Measurements from ENCODE around the gene MYLK2. TPM values are rescaled to one million over a fixed set of nuclear protein-coding genes. Genes with fewer than 3 reads are reported as not detected.

MYLK2 gene
- total RNA-seq, 1 experiment from 2014 or later, result 0.21 TPM

DNA sequence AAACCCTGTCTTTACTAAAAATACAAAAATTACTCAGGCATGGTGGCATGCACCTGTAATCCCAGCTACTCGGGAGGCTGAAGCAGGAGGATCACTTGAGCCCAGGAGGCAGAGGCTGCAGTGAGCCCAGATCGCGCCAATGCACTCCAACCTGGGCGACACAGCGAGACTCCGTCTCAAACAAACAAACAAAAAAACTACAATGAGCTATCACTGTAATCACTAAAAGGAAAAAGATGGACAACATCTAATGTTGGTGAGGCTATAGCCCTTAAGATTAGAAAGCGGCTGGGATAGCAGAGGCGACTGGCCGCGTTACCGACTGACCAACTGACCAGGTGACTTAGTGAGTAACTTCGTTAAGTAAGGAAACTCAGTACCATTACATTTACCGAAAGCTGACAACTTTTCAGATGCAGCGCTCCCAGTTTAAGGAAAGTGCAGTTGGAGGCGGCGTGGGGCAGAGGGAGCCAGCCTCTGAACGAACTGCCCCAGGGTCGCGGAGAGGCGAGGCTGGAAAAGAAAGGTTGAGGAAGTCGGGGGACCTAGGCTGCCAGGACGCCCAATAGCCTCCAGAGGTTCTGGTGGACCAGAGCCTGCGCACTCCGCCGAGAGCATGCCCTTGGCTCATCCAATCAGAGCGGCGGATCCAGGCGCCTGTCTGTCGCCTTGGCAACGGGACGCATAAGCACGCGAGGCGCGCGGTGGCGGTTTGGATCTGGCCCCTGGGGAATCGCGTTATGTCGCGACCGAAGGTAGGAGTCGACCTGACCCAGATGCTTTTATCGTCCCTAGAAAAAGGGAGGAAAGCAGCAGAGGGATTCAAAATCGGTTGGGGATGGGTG is 60.2 kb downstream of the MYLK2 start:
- DNase-seq, result peak; percentile 99
- peaks cover 2% of the 10 kb centered on the region; the same call in 1 of the 2 replicates for H3K27me3 ChIP-seq (ENCODE audit: control insufficient read depth, insufficient read depth, low read length)
- H3K36me3 ChIP-seq (replicated peaks; ENCODE audit: control insufficient read depth, insufficient read depth, low read length), result no peaks in the 10 kb centered on the region
- H3K4me3 ChIP-seq (ENCODE audit: insufficient read depth, low read depth, low read length), result peak overlapping the region; percentile 42

DNA sequence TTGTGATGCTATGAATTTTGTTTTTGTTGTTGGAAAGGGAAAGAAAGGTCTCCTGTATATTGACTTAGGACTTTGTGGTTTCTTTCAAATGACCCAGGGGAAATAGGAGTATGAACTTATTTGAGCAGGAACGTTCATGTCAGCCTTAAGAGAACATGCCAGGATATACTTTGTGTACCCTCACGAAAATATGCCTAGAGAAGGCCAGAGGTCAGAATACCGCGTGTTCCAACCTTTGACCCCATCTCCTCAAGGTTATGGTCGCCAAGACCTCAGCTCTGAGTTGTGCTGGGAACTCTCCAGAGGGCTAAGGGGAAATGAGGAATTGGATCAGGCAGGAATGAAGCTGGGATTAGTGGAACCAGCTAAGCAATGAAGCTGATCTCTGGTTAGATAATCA is 62.8 kb downstream of the MYLK2 start:
- H3K36me3 ChIP-seq (replicated peaks; ENCODE audit: control insufficient read depth, insufficient read depth, low read length), result no peaks in the 10 kb centered on the region
- peaks cover 2% of the 10 kb centered on the region; the same call in 1 of the 2 replicates for H3K27me3 ChIP-seq (ENCODE audit: control insufficient read depth, insufficient read depth, low read length)
- no peak for DNase-seq
- no peak overlapping the region for H3K4me3 ChIP-seq (ENCODE audit: insufficient read depth, low read depth, low read length)

DNA sequence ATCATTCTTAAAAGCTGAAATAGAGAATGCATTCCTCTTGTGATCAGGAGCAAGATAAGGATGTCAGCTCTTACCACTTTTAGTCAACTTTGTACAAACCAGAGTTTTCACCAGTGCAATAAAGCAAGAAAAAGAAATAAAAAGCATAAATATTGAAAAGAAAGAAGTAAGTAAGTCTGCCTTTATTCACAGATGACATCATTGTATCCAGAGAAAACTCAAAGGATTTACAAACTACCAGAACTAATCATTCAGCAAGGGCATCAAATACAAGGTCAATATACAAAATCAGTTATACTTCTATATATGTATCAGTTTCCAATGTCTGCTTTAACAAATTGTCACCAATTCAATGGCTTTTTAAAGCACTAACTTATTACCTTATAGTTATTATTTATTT is 64.7 kb downstream of the MYLK2 start:
- DNase-seq, result no peak
- Histone ChIP-seq H3K36me3 (replicated peaks; ENCODE audit: control insufficient read depth, insufficient read depth, low read length) (no peaks in the 10 kb centered on the region), H3K4me3 (ENCODE audit: insufficient read depth, low read depth, low read length) (no peak overlapping the region), H3K27me3 (ENCODE audit: control insufficient read depth, insufficient read depth, low read length) (no peaks in the 10 kb centered on the region)

Other genes with a start within 250 kb of the MYLK2 start
- gene ID1, start 214.1 kb upstream of the MYLK2 start, total RNA-seq (2014; rRNA removed; shearing (Covaris generic)), result 424 and 491 TPM in 2 replicates
- 0.21 TPM in 1 of 2 replicates, not detected in the other for gene COX4I2, start 181.4 kb upstream of the MYLK2 start, total RNA-seq (2014; rRNA removed; shearing (Covaris generic))
- 38.5 and 53.6 TPM in 2 replicates for gene BCL2L1, start 96.5 kb upstream of the MYLK2 start, total RNA-seq (2014; rRNA removed; shearing (Covaris generic))
- gene TPX2, start 80.1 kb upstream of the MYLK2 start, total RNA-seq (2014; rRNA removed; shearing (Covaris generic)), result 119 and 157 TPM in 2 replicates
- gene FOXS1, start 26.2 kb downstream of the MYLK2 start, total RNA-seq (2014; rRNA removed; shearing (Covaris generic)), result 0.38 TPM in 1 of 2 replicates, not detected in the other
- gene DUSP15, start 51.2 kb downstream of the MYLK2 start, total RNA-seq (2014; rRNA removed; shearing (Covaris generic)), result 1.5 and 2.5 TPM in 2 replicates
- 0.14 TPM in 1 of 2 replicates, not detected in the other for gene TTLL9, start 51.3 kb downstream of the MYLK2 start, total RNA-seq (2014; rRNA removed; shearing (Covaris generic))
- gene PDRG1, start 132.7 kb downstream of the MYLK2 start, total RNA-seq (2014; rRNA removed; shearing (Covaris generic)), result 8.4 and 12.8 TPM in 2 replicates
- gene XKR7, start 148.8 kb downstream of the MYLK2 start, total RNA-seq (2014; rRNA removed; shearing (Covaris generic)), result 0.63 and 0.73 TPM in 2 replicates
- 8.3 and 10.6 TPM in 2 replicates for gene CCM2L, start 191.1 kb downstream of the MYLK2 start, total RNA-seq (2014; rRNA removed; shearing (Covaris generic))
- gene HCK, start 232.9 kb downstream of the MYLK2 start, total RNA-seq (2014; rRNA removed; shearing (Covaris generic)), result 0.70 and 0.76 TPM in 2 replicates

All from H7 (cell line).